Measurements from ENCODE around the gene UBE2V1. TPM values are rescaled to one million over a fixed set of nuclear protein-coding genes. Genes with fewer than 3 reads are reported as not detected.
"Not testable (repeated sequence)": the region's sequence is repeated elsewhere in the genome, so short reads cannot be mapped to it uniquely, and the experiment has no call there.

The UBE2V1 gene
- total RNA-seq, 1 experiment from 2014 or later: 33.0 TPM

- in situ Hi-C loops (cut with HindIII; ENCODE audit: low sequenced_read_pairs): no loop called here
- DNase-seq (ENCODE audit: low spot score): no peak
Measured at GRCh38 chr20:50138479-50139393, 25.8 kb upstream of the UBE2V1 start.

DNA sequence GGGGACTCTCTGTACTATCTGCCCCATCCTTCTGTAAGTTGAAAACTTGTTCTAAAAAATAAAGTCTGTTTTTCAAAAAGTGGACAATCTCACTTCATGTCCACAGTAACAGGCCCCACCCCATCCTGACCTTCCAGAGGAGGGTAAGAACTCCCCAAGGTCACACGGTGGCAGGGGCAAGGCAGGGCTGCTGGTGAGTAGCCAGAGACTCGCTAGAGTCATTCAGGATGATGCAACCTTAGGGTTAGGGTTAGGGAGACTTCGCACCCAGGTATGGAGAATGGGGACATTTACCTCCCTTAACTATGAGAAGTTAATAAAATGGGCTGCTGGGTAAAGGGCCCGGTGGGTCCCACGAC, 25.1 kb upstream of the UBE2V1 start:
- in situ Hi-C loops (cut with HindIII; ENCODE audit: low sequenced_read_pairs): no loop called here
- DNase-seq (ENCODE audit: low spot score): no peak

DNA sequence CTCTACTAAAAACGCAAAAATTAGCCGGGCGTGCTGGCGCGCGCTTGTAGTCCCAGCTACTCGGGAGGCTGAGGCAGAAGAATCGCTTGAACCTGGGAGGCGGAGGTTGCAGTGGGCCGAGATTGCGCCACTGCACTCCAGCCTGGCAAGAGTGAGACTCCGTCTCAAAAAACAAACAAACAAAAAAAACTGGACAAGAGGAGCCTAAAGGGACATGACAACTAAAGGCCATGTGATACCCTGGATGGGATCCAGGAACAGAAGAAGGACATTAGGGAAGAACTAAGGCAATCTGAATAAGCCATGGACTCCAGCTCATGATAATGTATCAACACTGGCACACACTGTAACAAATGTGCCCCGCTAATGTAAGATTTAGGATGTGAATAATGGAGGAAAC, 24.8 kb upstream of the UBE2V1 start:
- DNase-seq (ENCODE audit: low spot score): peak; percentile 29
- in situ Hi-C loops (cut with HindIII; ENCODE audit: low sequenced_read_pairs): not testable (repeated sequence)

GRCh38 chr20:50136822-50137599, 24.1 kb upstream of the UBE2V1 start:
- no peak for DNase-seq (ENCODE audit: low spot score)
- in situ Hi-C loops (cut with HindIII; ENCODE audit: low sequenced_read_pairs): no loop called here

- DNase-seq (ENCODE audit: low spot score); in situ Hi-C loops (cut with HindIII; ENCODE audit: low sequenced_read_pairs): not testable (repeated sequence)
Measured at GRCh38 chr20:50135157-50135556, 22.2 kb upstream of the UBE2V1 start.

DNA sequence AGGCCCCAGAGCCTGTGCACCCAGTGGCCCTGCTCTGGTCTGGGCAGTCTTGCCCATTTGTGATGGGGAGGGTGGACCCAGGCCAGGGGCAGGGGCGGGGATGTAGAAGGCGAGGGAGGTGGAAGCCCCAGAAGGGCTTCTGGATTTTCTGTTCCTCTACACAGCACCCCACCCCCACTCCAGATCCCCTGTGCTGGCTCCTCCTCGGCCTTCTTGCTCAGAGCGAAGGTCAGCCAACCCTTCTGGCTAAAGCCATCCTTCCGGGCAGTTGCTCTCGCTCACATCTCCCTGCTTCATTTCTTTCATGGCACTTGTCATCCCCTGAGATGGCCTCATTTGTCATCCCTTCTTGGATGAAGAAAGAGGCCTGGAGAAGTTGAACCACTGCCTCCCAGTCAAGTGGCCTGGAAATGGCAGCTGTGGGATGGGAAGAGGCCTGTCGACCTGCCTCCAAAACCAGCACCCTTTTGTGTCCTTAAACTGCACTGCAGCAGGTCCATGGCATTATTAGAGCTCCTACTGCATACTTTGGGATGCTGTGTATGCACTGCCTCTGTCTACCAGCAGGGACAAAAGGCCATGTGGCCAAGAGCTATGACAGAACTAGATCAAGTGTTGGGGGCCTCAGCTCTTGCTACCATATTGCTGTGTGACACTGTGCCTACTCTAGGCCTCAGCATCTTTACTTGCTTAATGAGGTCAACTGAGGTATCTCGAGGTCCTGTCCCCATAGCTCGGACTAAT, 20.7 kb upstream of the UBE2V1 start:
- no peak for DNase-seq (ENCODE audit: low spot score)
- in situ Hi-C loops (cut with HindIII; ENCODE audit: low sequenced_read_pairs): no loop called here

- in situ Hi-C loops (cut with HindIII; ENCODE audit: low sequenced_read_pairs): no loop called here
- DNase-seq (ENCODE audit: low spot score): no peak
Measured at GRCh38 chr20:50133041-50133440, 20.1 kb upstream of the UBE2V1 start.

DNA sequence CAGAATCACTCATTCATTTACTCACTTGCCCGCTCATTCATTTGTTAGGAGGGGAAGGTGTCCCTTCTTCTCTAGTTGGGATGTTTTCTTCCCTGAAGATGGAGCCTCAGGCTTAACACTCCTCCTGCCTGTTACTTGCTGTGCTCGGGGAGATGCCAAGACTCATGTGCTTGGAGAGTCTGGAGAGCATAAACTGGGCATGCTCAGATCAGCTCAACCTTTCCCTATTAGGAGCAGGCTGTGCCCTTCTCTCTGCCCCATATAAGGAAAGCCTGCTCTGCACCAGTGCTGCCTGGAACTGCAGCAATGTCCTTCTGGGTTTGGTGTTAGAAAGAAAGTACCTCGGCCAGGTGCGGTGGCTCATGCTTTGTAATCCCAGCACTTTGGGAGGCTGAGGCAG, 18.0 kb upstream of the UBE2V1 start:
- in situ Hi-C loops (cut with HindIII; ENCODE audit: low sequenced_read_pairs): no loop called here
- DNase-seq (ENCODE audit: low spot score): no peak

GRCh38 chr20:50130356-50130723, 17.4 kb upstream of the UBE2V1 start:
- no peak for DNase-seq (ENCODE audit: low spot score)
- in situ Hi-C loops (cut with HindIII; ENCODE audit: low sequenced_read_pairs): no loop called here

- DNase-seq (ENCODE audit: low spot score): no peak
- in situ Hi-C loops (cut with HindIII; ENCODE audit: low sequenced_read_pairs): no loop called here
Measured at GRCh38 chr20:50129662-50130355, 16.9 kb upstream of the UBE2V1 start.

- DNase-seq (ENCODE audit: low spot score): no peak
- in situ Hi-C loops (cut with HindIII; ENCODE audit: low sequenced_read_pairs): no loop called here
Measured at GRCh38 chr20:50128520-50128905, 15.6 kb upstream of the UBE2V1 start.

DNA sequence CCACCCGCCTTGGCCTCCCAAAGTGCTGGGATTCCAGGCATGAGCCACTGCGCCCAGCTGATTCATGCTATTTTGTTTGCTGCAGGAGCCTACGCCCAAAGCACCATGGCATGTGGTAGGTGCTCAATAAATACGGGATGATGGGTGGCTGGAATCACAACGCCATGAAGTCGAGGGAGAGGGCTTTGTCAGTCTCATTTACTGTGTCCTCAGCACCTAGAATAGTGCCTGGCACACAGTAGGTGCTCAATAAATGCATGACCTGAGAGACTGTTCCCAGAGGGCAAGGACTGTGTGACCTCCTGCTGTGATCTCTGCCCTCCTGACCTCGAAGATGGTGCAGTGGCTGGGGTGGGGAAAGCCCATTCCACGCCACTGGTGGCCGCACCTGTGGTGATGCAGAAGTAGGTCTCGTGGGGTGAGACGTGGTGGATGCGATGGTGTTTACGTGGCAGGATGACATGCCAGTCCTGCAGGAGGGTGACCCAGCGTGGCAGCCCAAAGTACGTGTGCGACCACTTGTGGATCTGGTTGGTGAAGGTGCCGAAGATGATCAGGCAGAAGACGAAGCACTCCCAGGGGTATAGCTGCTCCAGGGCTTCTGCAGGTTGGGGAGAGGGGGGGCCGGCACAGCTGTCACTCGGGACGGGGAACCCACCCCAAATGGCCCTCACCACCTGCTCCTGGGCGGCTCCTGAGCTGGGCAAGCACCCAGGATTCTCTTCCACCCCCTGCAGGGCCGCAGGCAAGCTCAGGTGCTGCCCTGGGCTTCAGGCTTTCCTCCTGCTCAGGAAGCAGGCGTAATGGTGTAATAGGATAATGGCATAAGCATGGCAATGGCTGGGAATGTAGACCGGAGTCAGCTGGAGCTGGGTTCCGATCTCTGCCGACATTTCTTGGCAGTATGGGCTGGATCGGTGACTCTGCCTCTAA, 14.9 kb upstream of the UBE2V1 start:
- in situ Hi-C loops (cut with HindIII; ENCODE audit: low sequenced_read_pairs): no loop called here
- no peak for DNase-seq (ENCODE audit: low spot score)

GRCh38 chr20:50126662-50127061, 13.7 kb upstream of the UBE2V1 start:
- in situ Hi-C loops (cut with HindIII; ENCODE audit: low sequenced_read_pairs): no loop called here
- no peak for DNase-seq (ENCODE audit: low spot score)

GRCh38 chr20:50125279-50125678, 12.3 kb upstream of the UBE2V1 start:
- no peak for DNase-seq (ENCODE audit: low spot score)
- in situ Hi-C loops (cut with HindIII; ENCODE audit: low sequenced_read_pairs): no loop called here

DNA sequence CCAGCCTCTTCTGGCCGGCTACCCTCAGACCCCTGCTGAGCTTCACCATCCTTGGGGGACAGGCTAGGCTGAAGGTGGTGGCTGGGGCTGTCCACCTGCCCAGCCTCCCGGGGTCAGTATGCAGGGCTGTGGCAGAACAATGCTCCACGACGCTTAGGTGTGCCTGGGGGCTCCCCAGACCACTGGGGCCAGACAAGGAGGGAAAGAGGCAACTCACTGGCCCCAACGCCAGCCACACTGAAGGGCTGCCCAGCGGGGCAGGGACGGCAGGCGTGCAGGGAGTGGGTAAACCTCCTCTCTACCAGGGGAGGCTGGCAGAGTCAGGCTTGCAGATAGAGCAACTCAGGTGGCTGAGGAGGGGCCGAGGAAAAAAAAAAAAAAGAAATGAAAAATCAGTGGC, 11.5 kb upstream of the UBE2V1 start:
- DNase-seq (ENCODE audit: low spot score): no peak
- in situ Hi-C loops (cut with HindIII; ENCODE audit: low sequenced_read_pairs): no loop called here

DNA sequence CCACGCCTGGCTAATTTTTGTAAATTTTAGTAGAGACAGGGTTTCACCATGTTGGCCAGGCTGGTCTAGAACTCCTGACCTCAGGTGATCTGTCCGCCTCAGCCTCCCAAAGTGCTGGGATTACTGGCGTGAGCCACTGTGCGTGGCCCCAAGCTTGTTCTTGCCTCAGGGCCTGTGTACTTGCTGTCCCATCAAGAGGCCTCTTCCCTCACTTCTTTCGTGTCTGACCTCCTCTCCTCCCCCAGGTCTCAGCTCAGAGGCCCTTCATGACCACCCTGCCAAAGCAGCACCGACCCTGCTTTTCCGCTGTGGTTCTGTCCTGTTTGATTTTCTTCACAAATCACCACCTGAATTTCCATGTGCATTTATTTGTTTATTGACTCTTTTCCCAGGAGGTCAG, 10.5 kb upstream of the UBE2V1 start:
- in situ Hi-C loops (cut with HindIII; ENCODE audit: low sequenced_read_pairs): no loop called here
- DNase-seq (ENCODE audit: low spot score): no peak

DNA sequence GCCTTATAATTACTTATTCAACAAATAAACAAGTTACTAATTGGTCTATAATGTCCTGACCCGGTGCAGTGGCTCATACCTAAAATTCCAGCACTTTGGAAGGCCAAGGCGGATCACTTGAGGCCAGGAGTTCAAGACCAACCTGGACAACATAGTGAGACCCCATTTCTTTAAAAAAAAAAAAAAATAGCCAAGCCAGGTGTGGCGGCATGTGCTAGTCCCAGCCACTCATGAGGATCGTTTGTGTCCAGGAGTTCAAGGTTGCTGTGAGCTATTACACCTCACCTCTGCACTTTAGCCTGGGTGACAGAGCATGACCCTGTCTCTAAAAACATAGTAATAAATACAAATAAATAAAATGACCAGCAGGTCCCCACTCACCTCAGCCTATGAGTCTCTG, 9.8 kb upstream of the UBE2V1 start:
- no peak for DNase-seq (ENCODE audit: low spot score)
- in situ Hi-C loops (cut with HindIII; ENCODE audit: low sequenced_read_pairs): no loop called here

DNA sequence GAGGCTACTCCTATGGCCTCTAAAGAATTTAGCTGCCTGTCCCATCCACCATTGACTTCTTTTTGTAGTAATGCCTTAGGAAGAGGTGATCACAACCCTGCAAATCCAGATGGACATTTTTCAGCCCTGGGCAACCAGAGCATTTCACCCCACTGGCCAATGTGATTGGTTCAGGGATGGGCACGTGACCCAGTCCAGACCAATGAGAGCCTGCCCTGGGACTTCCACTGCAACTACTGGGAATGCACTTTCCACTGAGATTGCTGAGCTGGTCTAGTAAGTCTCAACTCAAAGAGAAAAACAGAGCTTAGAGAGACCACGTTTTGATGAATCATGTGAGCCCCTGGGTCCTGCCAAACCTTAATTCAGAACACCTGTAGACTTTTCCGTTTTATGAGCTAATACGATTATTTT, 8.9 kb upstream of the UBE2V1 start:
- in situ Hi-C loops (cut with HindIII; ENCODE audit: low sequenced_read_pairs): no loop called here
- DNase-seq (ENCODE audit: low spot score): peak; percentile 24

Data from G401 (cell line).